GM21360 (cell line): ENCODE results near the gene SMAD2.
"Not testable (repeated sequence)": the region's sequence is repeated elsewhere in the genome, so short reads cannot be mapped to it uniquely, and the experiment has no call there.

ENCODE experiments used
- ATAC-seq: cut with Tn5 transposase; IDR thresholded peaks from one replicate; pipeline ENCODE4 v1.9.1; 2021; ENCODE audit warnings: mild to moderate bottlenecking, moderate library complexity; ENCODE audit not compliant: unreplicated experiment

SMAD2 gene

GRCh38 chr18:47846431-47846830 lies 84.0 kb downstream of the SMAD2 start:
- ATAC-seq: no peak

GRCh38 chr18:47844828-47845498 lies 85.5 kb downstream of the SMAD2 start:
- no peak for ATAC-seq

GRCh38 chr18:47842836-47843235 lies 87.6 kb downstream of the SMAD2 start:
- ATAC-seq: no peak

GRCh38 chr18:47838396-47838795 lies 92.1 kb downstream of the SMAD2 start:
- no peak for ATAC-seq

GRCh38 chr18:47832348-47832747 lies 98.1 kb downstream of the SMAD2 start:
- ATAC-seq: no peak

GRCh38 chr18:47831351-47831750 lies 99.1 kb downstream of the SMAD2 start:
- no peak for ATAC-seq

- no peak for ATAC-seq
Observed at GRCh38 chr18:47830772-47831171, 99.7 kb downstream of the SMAD2 start.

- no peak for ATAC-seq
Observed at GRCh38 chr18:47829831-47830230, 100.6 kb downstream of the SMAD2 start.

- ATAC-seq: not testable (repeated sequence)
Observed at GRCh38 chr18:47828031-47828430, 102.4 kb downstream of the SMAD2 start.

- no peak for ATAC-seq
Observed at GRCh38 chr18:47826157-47827074, 104.0 kb downstream of the SMAD2 start.

GRCh38 chr18:47821314-47821713 lies 109.1 kb downstream of the SMAD2 start:
- no peak for ATAC-seq

- ATAC-seq: no peak
Observed at GRCh38 chr18:47817795-47818077, 112.7 kb downstream of the SMAD2 start.

GRCh38 chr18:47817017-47817794 lies 113.3 kb downstream of the SMAD2 start:
- no peak for ATAC-seq

- ATAC-seq: no peak
Observed at GRCh38 chr18:47815486-47816270, 114.8 kb downstream of the SMAD2 start.

- ATAC-seq: no peak
Observed at GRCh38 chr18:47809420-47809819, 121.0 kb downstream of the SMAD2 start.

- ATAC-seq: no peak
Observed at GRCh38 chr18:47802802-47803201, 127.7 kb downstream of the SMAD2 start.

GRCh38 chr18:47801817-47802216 lies 128.6 kb downstream of the SMAD2 start:
- no peak for ATAC-seq

GRCh38 chr18:47800756-47801155 lies 129.7 kb downstream of the SMAD2 start:
- ATAC-seq: no peak

- ATAC-seq: no peak
Observed at GRCh38 chr18:47800248-47800647, 130.2 kb downstream of the SMAD2 start.

GRCh38 chr18:47799376-47799775 lies 131.1 kb downstream of the SMAD2 start:
- ATAC-seq: no peak

GRCh38 chr18:47798366-47798765 lies 132.1 kb downstream of the SMAD2 start:
- ATAC-seq: no peak
